ENCODE measurements around the gene SS18.

Gene SS18

DNA sequence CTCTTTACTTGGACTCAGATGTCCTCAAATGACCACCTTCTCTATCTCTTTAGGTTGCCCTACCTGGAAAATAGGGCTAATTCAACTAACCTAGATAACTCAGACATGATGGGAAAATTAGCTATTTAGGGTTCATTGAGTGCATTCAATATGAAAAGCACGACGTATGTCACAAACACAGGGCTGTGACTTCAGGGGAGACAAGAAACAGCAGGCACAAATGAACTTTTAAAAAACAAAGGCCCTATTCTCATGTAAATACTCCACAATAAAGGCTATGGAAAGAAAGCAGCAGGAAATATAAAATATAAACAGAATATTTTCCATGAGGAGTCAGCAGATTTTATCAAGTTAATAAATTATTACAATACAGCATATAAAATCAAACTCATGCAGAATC lies 97.8 kb downstream of the SS18 start:
- no peak for DNase-seq

GRCh38 chr18:25990473-25990872 lies 99.9 kb downstream of the SS18 start:
- no peak for DNase-seq

GRCh38 chr18:25985707-25986394 lies 104.6 kb downstream of the SS18 start:
- DNase-seq: no peak

- DNase-seq: no peak
Measured at GRCh38 chr18:25983730-25984129, 106.7 kb downstream of the SS18 start.

GRCh38 chr18:25982961-25983360 lies 107.5 kb downstream of the SS18 start:
- no peak for DNase-seq

DNA sequence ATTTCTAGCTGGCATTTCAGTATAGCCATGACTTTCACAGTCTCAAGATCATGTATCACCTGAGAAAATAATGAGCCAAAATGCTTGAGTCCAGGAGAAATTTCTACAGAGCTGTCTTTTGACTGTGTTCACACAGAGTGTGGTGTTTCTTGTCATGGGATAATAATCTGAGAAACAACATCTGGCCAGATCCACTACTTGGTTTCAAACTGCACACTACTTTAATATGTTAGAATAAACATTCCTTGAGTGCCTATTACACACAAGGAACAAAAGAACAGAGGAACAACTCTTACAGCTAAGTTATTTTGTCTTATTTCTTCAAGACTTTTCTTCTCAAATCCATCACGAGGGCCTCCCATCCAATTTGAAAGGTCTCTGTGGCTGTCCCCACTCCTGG lies 108.3 kb downstream of the SS18 start:
- no peak for DNase-seq

DNA sequence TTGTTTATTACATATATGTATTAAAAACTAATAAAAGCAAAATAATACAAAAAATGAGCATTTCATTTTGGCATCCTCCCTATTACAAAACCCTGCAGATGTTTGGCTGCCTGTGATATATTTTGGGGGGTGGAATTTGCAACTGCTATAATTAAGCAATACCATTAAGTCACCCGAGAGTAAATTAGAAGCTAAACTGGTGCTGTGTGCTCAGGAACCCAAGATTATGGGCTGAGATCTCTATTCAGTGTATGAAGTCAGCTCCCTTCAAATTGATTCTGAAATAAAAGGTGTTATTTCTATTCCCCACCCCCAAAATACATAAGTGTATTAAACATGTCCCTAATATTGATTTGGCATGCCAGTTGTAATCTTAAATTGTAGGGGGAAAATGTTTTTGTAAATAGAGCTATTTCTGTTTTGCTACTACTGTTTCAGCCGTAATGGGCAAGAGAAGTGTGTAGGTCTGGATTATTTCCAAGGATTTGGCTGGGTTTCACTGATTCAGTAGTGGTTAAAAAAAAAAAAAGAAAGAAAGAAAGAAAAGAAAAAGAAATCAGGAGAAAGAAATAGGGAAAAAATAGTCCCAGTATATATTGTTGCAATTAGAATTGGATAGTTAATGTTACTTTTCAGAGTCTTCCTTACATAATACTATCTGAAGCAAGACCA lies 110.9 kb downstream of the SS18 start:
- no peak for DNase-seq

- DNase-seq: no peak
Measured at GRCh38 chr18:25976554-25976953, 113.9 kb downstream of the SS18 start.

DNA sequence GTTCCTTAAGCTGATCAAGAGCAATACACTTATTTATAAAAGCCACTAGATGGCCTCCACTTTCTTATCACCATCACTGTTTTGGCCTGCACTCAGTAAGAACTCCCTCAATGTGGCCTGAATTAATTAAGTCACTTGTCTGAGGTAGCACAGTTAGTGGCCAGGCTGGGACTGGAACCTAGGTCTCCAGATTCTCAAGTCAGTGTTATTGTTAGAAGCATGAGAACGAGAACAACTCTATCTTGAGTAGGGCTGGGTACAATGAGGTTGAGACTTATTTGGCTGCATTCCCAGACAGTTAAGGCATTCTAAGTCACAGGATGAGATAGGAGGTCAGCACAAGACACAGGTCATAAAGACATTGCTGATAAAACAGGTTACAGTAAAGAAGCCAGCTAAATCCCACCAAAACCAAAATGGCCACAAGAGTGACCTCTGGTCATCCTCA lies 115.8 kb downstream of the SS18 start:
- no peak for DNase-seq
